Calu3 (cell line): ENCODE measurements around the gene FIGN. TPM values are rescaled to one million over a fixed set of nuclear protein-coding genes. Genes with fewer than 3 reads are reported as not detected.

Experiments
- BruUV-seq: library from RNA; stranded (reverse); fragments of 400-500 nt; replicated peaks from 2 replicates; lab custom pipeline; 2021; lab: Mats Ljungman, UMichigan
- CTCF ChIA-PET: fragments of 300-600 bp; sonication (Branson Sonifier 250); formaldehyde crosslinking; loops from one replicate; lab custom pipeline; 2022; ENCODE audit warnings: antibody characterized with exemption; lab: Charles Lee
- DNase-seq: peaks from one replicate; pipeline ENCODE4 v3.0.0; 2022
- H3K27ac Mint-ChIP-seq: one replicate; pipeline ENCODE4 v1.8.0; 2022; ENCODE audit warnings: mixed read lengths; ENCODE audit not compliant: unreplicated experiment
- H3K27me3 Mint-ChIP-seq: one replicate; pipeline ENCODE4 v1.8.0; 2022; ENCODE audit warnings: mixed read lengths; ENCODE audit not compliant: unreplicated experiment
- H3K36me3 Mint-ChIP-seq: one replicate; pipeline ENCODE4 v1.8.0; 2022; ENCODE audit warnings: mild to moderate bottlenecking, moderate library complexity, mixed read lengths; ENCODE audit not compliant: insufficient read depth, unreplicated experiment
- H3K4me1 Mint-ChIP-seq: one replicate; pipeline ENCODE4 v1.8.0; 2022; ENCODE audit warnings: mild to moderate bottlenecking, low read depth, mixed read lengths; ENCODE audit not compliant: unreplicated experiment
- H3K4me3 Mint-ChIP-seq: one replicate; pipeline ENCODE4 v1.8.0; 2022; ENCODE audit warnings: mild to moderate bottlenecking, low read depth, moderate library complexity, mixed read lengths; ENCODE audit not compliant: unreplicated experiment
- H3K9me3 Mint-ChIP-seq: one replicate; pipeline ENCODE4 v1.8.0; 2022; ENCODE audit warnings: low read depth, mixed read lengths; ENCODE audit not compliant: unreplicated experiment
- CTCF ChIP-seq: fragments of 200-600 bp; IDR thresholded peaks from one replicate; pipeline ENCODE4 v1.8.0; 2022; ENCODE audit warnings: antibody characterized with exemption; ENCODE audit not compliant: unreplicated experiment
- intact Hi-C: fragments of 100-400 bp; cut with micrococcal nuclease; formaldehyde crosslinking; loops from one replicate; pipeline ENCODE4 v1.10.0; 2022; ENCODE audit not compliant: unreplicated experiment
- total RNA-seq: library from RNA; stranded (reverse); gene quantifications from 2 replicates; pipeline ENCODE4 v1.2.3, GENCODE V29; 2022

FIGN gene
- total RNA-seq, 1 experiment from 2014 or later: 9.1 TPM

- H3K4me1 Mint-ChIP-seq: peaks cover 16% of the 10 kb centered on the region
- no peaks in the 10 kb centered on the region for H3K9me3 Mint-ChIP-seq
- no TSS peak for BruUV-seq
- no peak for DNase-seq
- peak overlapping the region; percentile 87 for H3K4me3 Mint-ChIP-seq
- H3K27me3 Mint-ChIP-seq: no peaks in the 10 kb centered on the region
- TF ChIP-seq CTCF: no peak
- H3K27ac Mint-ChIP-seq: peak overlapping the region; percentile 94
- CTCF ChIA-PET: interaction anchor here (0.6 to 1.1 kb wide), 2 partner anchors 327 to 716 kb away, joined by 3 read pairs; no protein-coding TSS in a partner anchor
- peaks cover 42% of the 10 kb centered on the region for H3K36me3 Mint-ChIP-seq
- intact Hi-C loops: loop anchor here (5.0 to 10.0 kb wide), 5 partner anchors 58 to 540 kb away; no protein-coding TSS in a partner anchor
These were observed 1.4 kb downstream of the FIGN start for GRCh38 chr2:163734401-163734800.

GRCh38 chr2:163733956-163734355, 1.9 kb downstream of the FIGN start:
- H3K27me3 Mint-ChIP-seq: no peaks in the 10 kb centered on the region
- CTCF ChIA-PET: interaction anchor here (0.7 to 1.0 kb wide), 3 partner anchors 41 to 1584 kb away, joined by 3 to 6 read pairs (median 6); no protein-coding TSS in a partner anchor
- H3K9me3 Mint-ChIP-seq: no peaks in the 10 kb centered on the region
- peaks cover 42% of the 10 kb centered on the region for H3K36me3 Mint-ChIP-seq
- intact Hi-C loops: loop anchor here (5.0 to 10.0 kb wide), 5 partner anchors 58 to 539 kb away; no protein-coding TSS in a partner anchor
- no TSS peak for BruUV-seq
- H3K4me3 Mint-ChIP-seq: peak overlapping the region; percentile 87
- DNase-seq: no peak
- peak overlapping the region; percentile 94 for H3K27ac Mint-ChIP-seq
- H3K4me1 Mint-ChIP-seq: peaks cover 16% of the 10 kb centered on the region
- no peak for TF ChIP-seq CTCF

- DNase-seq: peak; percentile 16
- no peak for TF ChIP-seq CTCF
- Mint-ChIP-seq H3K4me1 (peaks cover 16% of the 10 kb centered on the region), H3K9me3 (no peaks in the 10 kb centered on the region), H3K27ac (peak overlapping the region; percentile 94), H3K36me3 (peaks cover 42% of the 10 kb centered on the region), H3K4me3 (peak overlapping the region; percentile 87), H3K27me3 (no peaks in the 10 kb centered on the region)
- CTCF ChIA-PET: interaction anchor here (0.6 to 1.4 kb wide), 6 partner anchors 42 to 1585 kb away, joined by 3 to 6 read pairs (median 4); no protein-coding TSS in a partner anchor
- BruUV-seq: TSS peak; percentile 15
- intact Hi-C loops: loop anchor here (5.0 to 10.0 kb wide), 5 partner anchors 59 to 539 kb away; no protein-coding TSS in a partner anchor
These were observed 2.4 kb downstream of the FIGN start for GRCh38 chr2:163733301-163733938.

- BruUV-seq: no TSS peak
- Mint-ChIP-seq H3K27me3 (no peaks in the 10 kb centered on the region), H3K4me1 (peaks cover 16% of the 10 kb centered on the region), H3K27ac (peak overlapping the region; percentile 94), H3K9me3 (no peaks in the 10 kb centered on the region), H3K36me3 (peaks cover 42% of the 10 kb centered on the region), H3K4me3 (peak overlapping the region; percentile 87)
- DNase-seq: no peak
- TF ChIP-seq CTCF: no peak
- CTCF ChIA-PET: interaction anchor here (0.7 to 1.4 kb wide), 3 partner anchors 141 to 153 kb away, joined by 3 to 4 read pairs (median 3); no protein-coding TSS in a partner anchor
- intact Hi-C loops: loop anchor here (5.0 to 10.0 kb wide), 5 partner anchors 60 to 538 kb away; no protein-coding TSS in a partner anchor
These were observed 3.1 kb downstream of the FIGN start for GRCh38 chr2:163732727-163733126.
